HG03175 (cell line): ENCODE data around the gene ANGPTL8.
A peak's percentile ranks its signal among the peaks of the same experiment; 100 is the strongest.

Experiments
- ATAC-seq: cut with Tn5 transposase; IDR thresholded peaks from one replicate; pipeline ENCODE4 v1.9.1; 2021; ENCODE audit warnings: mild to moderate bottlenecking, moderate library complexity; ENCODE audit not compliant: unreplicated experiment

The ANGPTL8 gene

GRCh38 chr19:11234486-11235075 lies 4.8 kb upstream of the ANGPTL8 start:
- ATAC-seq = no peak

DNA sequence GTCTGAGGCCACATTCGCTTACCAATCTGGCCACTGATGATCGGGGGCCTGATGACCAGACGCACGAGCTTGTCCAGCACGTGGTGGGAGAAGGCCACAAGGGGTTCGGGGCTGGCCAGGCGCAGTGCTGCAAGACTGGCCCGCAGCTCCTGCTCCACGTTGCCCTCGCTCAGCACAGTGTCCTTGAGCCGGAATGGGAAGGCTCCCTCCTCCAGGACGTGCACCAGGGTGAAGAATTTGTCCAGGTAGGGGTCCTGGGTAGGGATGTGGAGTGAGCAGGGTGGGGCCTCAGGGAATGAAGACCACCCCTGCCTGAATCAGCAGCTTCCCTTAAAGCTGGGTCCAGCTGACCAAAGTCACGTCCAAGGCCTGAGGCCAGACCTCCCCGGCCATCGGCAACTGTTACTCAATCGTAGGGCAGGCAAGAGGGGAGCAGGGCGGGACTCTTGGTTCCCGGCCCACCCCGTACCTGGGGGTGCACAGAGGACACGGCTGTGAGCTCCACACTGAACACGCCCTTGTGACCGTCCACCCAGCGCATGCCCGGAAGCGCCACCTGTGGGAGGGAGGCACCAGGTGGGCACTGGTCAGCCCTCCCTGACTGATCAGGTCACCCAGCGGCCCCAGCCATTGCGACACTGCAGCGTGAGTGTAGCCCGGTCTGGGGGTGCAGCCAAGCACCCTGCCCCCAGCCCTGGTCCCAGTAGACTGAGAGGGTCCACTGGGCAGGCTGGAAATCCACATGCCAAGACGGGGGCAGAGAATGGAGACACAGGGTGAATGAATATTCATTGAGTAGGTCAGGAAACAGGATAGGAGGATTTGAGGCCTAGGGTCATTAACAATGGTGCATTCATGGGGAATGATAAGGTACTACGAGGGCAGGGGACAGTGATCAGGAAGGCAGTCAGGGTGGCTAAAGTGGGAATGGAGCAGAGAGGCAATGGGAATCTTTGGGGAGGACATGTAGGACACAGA lies 2.8 kb upstream of the ANGPTL8 start:
- ATAC-seq = no peak

DNA sequence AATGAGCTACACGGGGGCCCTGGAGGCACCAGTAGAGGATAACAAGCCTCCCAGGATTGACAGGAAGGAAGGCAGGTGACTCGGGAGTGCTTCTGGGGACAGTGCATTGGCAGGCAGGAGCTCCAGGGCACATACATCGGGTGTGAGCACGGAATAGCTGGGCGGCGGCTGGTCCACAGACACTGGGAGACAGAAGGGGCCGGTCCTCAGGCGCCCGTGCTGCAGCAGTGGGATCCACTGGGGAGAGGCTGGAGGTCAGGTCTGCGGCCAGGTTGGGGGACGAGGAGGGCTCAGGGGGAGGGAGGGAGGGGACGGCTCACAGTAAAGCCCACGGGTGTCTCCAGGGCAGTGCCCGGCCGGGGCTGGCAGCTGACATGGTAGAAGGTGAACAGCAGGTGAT lies 2.1 kb upstream of the ANGPTL8 start:
- no peak for ATAC-seq

GRCh38 chr19:11238041-11238440 lies 1.4 kb upstream of the ANGPTL8 start:
- ATAC-seq = no peak

- no peak for ATAC-seq
Observed at GRCh38 chr19:11238781-11239376, 540 bp upstream of the ANGPTL8 start.

GRCh38 chr19:11240008-11240444 lies 607 bp downstream of the ANGPTL8 start:
- no peak for ATAC-seq

- ATAC-seq = no peak
Observed at GRCh38 chr19:11242025-11242424, 2.6 kb downstream of the ANGPTL8 start.

DNA sequence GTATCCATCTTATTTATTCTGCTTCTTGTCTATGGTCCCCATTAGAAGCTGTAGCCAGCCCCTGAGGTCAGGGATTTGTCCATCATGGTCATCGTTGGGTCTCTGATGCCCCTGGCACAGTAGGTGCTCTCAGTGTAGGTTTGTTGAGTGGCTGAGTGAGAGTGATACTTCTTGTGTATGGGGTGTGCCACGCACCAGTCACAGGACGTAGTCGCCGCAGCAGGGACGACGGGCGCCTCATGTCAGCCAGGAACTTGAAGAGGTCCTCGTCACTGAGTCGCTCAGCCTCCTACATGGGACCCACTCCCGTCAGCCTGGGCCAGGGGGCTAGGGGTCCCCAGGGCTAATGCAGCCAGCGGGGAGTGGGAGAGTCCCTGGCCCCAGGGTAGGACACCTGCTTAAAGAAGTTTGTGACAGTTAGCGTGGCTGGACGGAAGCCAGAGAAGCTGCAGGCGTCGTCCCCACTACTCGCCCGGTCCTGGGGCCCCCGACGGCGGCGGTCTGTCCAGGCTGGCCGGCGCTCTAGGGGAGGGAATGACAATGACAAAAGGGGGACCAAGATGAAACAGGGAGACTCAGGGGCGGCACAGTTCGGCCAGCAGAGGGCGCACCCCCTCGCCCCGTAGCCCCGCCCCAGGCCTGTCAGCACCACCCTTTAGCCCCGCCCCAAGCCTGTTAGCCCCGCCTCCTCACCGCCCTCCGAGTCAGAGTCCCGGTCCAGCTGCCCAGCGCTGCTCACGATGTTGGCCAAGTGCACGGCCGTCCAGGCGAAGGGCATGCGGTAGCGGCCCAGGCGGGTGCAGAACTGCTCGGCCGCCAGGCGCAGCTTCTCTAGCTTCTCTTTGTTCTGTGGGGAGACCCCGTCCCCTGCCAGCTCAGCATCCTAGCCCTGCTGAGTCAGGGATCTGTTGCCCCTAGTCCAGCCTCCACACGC lies 3.7 kb downstream of the ANGPTL8 start:
- peak; percentile 62 for ATAC-seq

GRCh38 chr19:11243798-11244169 lies 4.4 kb downstream of the ANGPTL8 start:
- no peak for ATAC-seq

GRCh38 chr19:11244846-11245589 lies 5.6 kb downstream of the ANGPTL8 start:
- no peak for ATAC-seq

DNA sequence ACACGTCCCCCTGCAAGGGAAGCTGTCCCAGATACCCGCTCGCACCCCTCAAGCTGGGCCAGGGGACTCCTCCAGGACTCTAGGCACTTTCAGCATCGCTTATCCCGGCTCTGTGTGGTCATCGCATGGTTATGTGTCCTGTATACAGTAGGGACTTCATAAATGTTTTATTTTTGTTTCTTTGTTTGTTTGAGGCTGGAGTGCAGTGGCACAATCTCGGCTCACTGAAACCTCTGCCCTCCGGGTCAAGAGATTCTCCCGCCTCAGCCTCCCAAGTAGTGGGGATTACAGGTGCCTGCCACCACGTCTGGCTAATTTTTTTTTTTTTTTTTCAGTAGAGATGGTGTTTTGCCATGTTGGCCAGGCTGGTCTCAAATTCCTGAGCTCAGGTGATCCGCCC lies 7.5 kb downstream of the ANGPTL8 start:
- ATAC-seq = no peak

- ATAC-seq = no peak
Observed at GRCh38 chr19:11247391-11247790, 8.0 kb downstream of the ANGPTL8 start.

DNA sequence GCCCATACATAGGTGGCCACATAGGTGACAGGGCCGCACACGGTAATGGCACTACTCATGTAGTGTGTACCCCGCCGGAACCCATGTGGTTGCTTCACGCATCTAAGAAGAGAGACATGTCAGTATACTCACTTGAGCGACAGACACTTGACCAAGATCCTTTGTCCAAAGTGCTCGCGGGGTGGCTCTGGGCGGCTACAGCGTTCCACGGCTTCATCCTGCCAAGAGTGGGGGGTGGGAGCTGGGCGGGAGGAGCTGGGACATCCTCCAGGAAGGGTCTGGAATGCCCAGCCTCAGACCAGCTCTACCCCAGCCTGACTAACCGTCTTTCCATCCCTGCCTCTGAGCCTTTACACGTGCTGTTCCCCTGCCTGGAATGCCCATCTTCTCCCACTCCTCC lies 8.5 kb downstream of the ANGPTL8 start:
- no peak for ATAC-seq

DNA sequence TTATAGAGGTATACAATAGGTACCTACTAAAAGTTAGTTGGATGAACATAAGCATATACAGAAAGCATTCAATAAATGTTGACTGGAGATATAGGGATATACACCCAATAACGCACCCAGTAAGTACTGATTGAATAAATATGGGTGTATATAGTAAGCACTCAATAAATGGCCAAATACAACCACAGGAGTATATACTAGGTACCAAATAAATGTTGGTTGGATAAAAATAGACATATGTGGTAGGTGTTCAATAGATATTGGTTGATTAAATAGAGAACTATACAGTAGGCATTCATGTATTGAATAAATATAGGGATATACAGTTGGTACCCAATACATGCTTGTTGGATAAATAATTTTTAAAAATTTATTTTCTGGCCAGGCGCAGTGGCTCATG lies 9.4 kb downstream of the ANGPTL8 start:
- no peak for ATAC-seq

GRCh38 chr19:11251217-11251616 lies 11.8 kb downstream of the ANGPTL8 start:
- ATAC-seq = no peak

DNA sequence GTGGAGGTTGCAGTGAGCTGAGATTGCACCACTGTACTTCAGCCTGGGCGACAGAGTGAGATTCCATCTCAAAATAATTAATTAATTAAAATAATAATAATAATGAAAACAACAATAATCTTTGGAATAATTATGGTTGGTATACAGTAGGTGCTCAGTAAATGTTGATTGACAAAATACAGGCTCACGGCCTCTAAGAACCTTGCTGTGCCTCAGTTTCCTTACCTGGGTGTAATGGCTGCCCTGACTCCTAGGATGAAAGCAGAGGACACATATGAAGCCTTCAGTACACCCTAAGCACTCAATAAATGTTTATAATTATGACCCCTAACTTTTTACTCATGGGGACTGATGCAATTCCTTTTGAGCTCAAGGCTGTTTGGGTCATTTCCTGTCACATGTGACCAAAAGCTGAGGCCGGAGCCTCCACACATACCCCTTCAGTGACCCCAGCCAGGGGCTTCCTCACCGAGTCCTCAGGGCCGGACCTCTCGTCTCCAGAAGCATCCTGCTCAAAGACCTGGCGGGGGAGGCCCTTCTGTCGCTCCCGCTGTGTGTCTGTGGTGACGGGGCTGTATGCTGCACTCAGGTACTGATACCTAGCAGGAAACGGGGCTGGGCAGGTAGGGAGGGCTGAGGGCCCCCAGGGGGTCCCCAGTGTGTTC lies 12.4 kb downstream of the ANGPTL8 start:
- no peak for ATAC-seq

DNA sequence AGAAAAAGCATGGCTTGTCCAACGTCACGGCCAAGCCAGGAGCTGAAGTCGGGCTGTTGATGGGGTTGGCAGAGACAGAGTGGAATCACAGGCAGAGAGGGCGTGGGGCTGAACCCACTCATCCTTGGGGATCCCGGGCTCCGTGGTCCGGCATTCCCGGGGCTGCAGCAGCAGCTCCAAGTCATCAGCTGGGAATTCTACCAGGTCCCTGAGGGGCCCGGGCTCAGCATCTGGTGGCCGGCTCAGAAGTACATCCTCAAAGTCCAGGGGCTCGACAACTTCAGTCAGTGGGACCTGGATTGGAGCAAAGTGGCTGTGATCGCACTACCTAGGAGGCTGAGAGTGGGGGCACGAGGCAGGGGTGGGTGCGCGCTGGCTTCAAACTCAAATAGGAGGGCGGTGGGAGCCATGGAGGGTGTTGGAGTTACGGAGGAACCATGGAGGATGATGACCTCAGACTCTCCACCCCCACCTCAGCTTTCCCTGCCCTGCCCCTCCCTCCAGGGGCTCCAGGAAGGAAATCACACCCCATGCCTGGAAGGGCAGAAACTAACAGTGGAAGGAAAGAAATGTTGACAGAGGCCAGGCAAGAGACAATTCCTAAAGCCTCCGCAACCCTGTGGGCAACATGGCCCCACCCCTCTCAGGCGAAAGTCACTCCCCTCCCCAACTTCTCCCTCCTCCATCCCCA lies 13.4 kb downstream of the ANGPTL8 start:
- no peak for ATAC-seq

GRCh38 chr19:11254666-11255065 lies 15.2 kb downstream of the ANGPTL8 start:
- ATAC-seq = no peak

DNA sequence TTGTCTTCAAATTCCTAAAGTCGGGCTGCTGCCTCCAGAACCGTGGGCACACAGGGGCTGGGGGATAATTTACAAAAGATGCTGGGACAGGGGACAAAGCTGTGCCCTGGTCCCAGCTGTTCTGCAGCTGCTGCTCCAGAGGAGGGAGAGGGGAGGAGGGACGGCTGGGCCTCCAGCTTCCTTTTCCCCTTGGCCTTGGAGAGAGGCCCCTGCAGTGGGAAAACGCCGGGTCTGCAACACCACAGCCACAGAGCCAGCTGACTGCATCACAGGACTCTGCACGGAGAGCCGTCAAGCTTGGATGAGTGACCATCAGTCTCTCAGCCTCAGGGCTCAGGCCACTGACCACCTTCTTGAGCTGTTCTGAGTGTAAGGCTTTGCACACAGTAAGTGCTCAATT lies 16.8 kb downstream of the ANGPTL8 start:
- no peak for ATAC-seq
